Measurements from ENCODE around the gene EPHA2. TPM values are rescaled to one million over a fixed set of nuclear protein-coding genes. Genes with fewer than 3 reads are reported as not detected.

EPHA2 gene
- total and polyA plus RNA-seq, 3 donors from 2014 or later = 5.1 to 14.1 (median 5.7) TPM

GRCh38 chr1:16120407-16120806 is 35.5 kb downstream of the EPHA2 start:
- WGBS, 2 donors = 82 to 100% methylated on average over 1 of the region's 1 CpG
- intact Hi-C loops (cut with DNase I; ENCODE audit: low total_unique reads) = no loop called here
- no peak for DNase-seq
- H3K4me3 ChIP-seq = no peak overlapping the region
- H3K27ac ChIP-seq = no peak overlapping the region
- H3K36me3 ChIP-seq (ENCODE audit: low read depth, missing control alignments) = no peaks in the 10 kb centered on the region
- H3K9me3 ChIP-seq = no peaks in the 10 kb centered on the region
- TF ChIP-seq POLR2A (IDR thresholded peaks at IDR 0.05) = no peak
- no peak for TF ChIP-seq CTCF (IDR thresholded peaks at IDR 0.05)
- no peaks in the 10 kb centered on the region for H3K27me3 ChIP-seq
- no peaks in the 10 kb centered on the region for H3K4me1 ChIP-seq

- no peaks in the 10 kb centered on the region for H3K4me1 ChIP-seq
- no peaks in the 10 kb centered on the region for H3K27me3 ChIP-seq
- 89% methylated on average over 10 of the region's 10 CpGs for WGBS, 2 donors
- H3K36me3 ChIP-seq (ENCODE audit: low read depth, missing control alignments) = no peaks in the 10 kb centered on the region
- intact Hi-C loops (cut with DNase I; ENCODE audit: low total_unique reads) = no loop called here
- no peak overlapping the region for H3K4me3 ChIP-seq
- no peak for DNase-seq
- H3K27ac ChIP-seq = no peak overlapping the region
- TF ChIP-seq CTCF (IDR thresholded peaks at IDR 0.05) = no peak
- no peak for TF ChIP-seq POLR2A (IDR thresholded peaks at IDR 0.05)
- no peaks in the 10 kb centered on the region for H3K9me3 ChIP-seq
Measured at GRCh38 chr1:16119926-16120325, 35.9 kb downstream of the EPHA2 start.

GRCh38 chr1:16119504-16119903 is 36.4 kb downstream of the EPHA2 start:
- Histone ChIP-seq H3K27ac (no peak overlapping the region), H3K27me3 (no peaks in the 10 kb centered on the region), H3K9me3 (no peaks in the 10 kb centered on the region), H3K4me1 (peaks cover 3% of the 10 kb centered on the region), H3K4me3 (no peak overlapping the region), H3K36me3 (ENCODE audit: low read depth, missing control alignments) (no peaks in the 10 kb centered on the region)
- intact Hi-C loops (cut with DNase I; ENCODE audit: low total_unique reads) = no loop called here
- DNase-seq = no peak
- TF ChIP-seq POLR2A (IDR thresholded peaks at IDR 0.05) (no peak), CTCF (IDR thresholded peaks at IDR 0.05) (no peak)
- WGBS, 2 donors = 88 to 89% methylated on average over 3 to 6 of the region's 6 CpGs

GRCh38 chr1:16118706-16119105 is 37.2 kb downstream of the EPHA2 start:
- Histone ChIP-seq H3K27ac (no peak overlapping the region), H3K9me3 (no peaks in the 10 kb centered on the region), H3K4me1 (peaks cover 4% of the 10 kb centered on the region), H3K4me3 (no peak overlapping the region), H3K36me3 (ENCODE audit: low read depth, missing control alignments) (no peaks in the 10 kb centered on the region), H3K27me3 (no peaks in the 10 kb centered on the region)
- intact Hi-C loops (cut with DNase I; ENCODE audit: low total_unique reads) = no loop called here
- TF ChIP-seq CTCF (IDR thresholded peaks at IDR 0.05) (no peak), POLR2A (IDR thresholded peaks at IDR 0.05) (no peak)
- no peak for DNase-seq
- WGBS, 2 donors = 71 to 81% methylated on average over 6 to 9 of the region's 9 CpGs

GRCh38 chr1:16117936-16118335 is 37.9 kb downstream of the EPHA2 start:
- Histone ChIP-seq H3K9me3 (no peaks in the 10 kb centered on the region), H3K36me3 (ENCODE audit: low read depth, missing control alignments) (no peaks in the 10 kb centered on the region), H3K4me1 (peaks cover 10% of the 10 kb centered on the region), H3K27ac (no peak overlapping the region), H3K4me3 (no peak overlapping the region), H3K27me3 (no peaks in the 10 kb centered on the region)
- intact Hi-C loops (cut with DNase I; ENCODE audit: low total_unique reads) = no loop called here
- WGBS, 2 donors = 81 to 90% methylated on average over 8 of the region's 8 CpGs
- DNase-seq = no peak
- no peak for TF ChIP-seq CTCF (IDR thresholded peaks at IDR 0.05)
- TF ChIP-seq POLR2A (IDR thresholded peaks at IDR 0.05) = no peak

Data from testis (tissue), 3 donors.